IPS-15b (cell line): ENCODE measurements around the gene CFI.
"Not testable (repeated sequence)": the region's sequence is repeated elsewhere in the genome, so short reads cannot be mapped to it uniquely, and the experiment has no call there.

Source experiments
- H3K27me3 ChIP-seq: one replicate; pipeline ENCODE4 v1.6.1; 2013; ENCODE audit warnings: low read length; ENCODE audit not compliant: control insufficient read depth, insufficient read depth
- H3K36me3 ChIP-seq: one replicate; pipeline ENCODE4 v1.6.1; 2013; ENCODE audit warnings: low read length; ENCODE audit not compliant: control insufficient read depth, insufficient read depth
- H3K4me1 ChIP-seq: one replicate; pipeline ENCODE4 v1.6.1; 2013; ENCODE audit warnings: mild to moderate bottlenecking, low read length; ENCODE audit not compliant: control insufficient read depth, insufficient read depth
- H3K4me3 ChIP-seq: one replicate; pipeline ENCODE4 v1.5.1; 2013; ENCODE audit warnings: low read depth, low read length
- H3K9ac ChIP-seq: one replicate; pipeline ENCODE4 v1.6.1; 2013; ENCODE audit warnings: low read depth, mild to moderate bottlenecking, low read length
- H3K9me3 ChIP-seq: one replicate; pipeline ENCODE4 v1.6.1; 2013; ENCODE audit warnings: mild to moderate bottlenecking, low read length; ENCODE audit not compliant: control insufficient read depth, insufficient read depth

CFI gene

GRCh38 chr4:109786846-109787245 is 15.0 kb downstream of the CFI start:
- Histone ChIP-seq H3K4me3 (no peak overlapping the region), H3K36me3 (no peaks in the 10 kb centered on the region), H3K27me3 (no peaks in the 10 kb centered on the region), H3K9me3 (no peaks in the 10 kb centered on the region), H3K4me1 (no peaks in the 10 kb centered on the region), H3K9ac (no peak overlapping the region)

GRCh38 chr4:109782092-109782491 is 19.7 kb downstream of the CFI start:
- not testable (repeated sequence) for H3K9ac ChIP-seq, H3K9me3 ChIP-seq, H3K36me3 ChIP-seq, H3K4me1 ChIP-seq, H3K4me3 ChIP-seq, H3K27me3 ChIP-seq

- Histone ChIP-seq H3K9me3 (no peaks in the 10 kb centered on the region), H3K4me1 (no peaks in the 10 kb centered on the region), H3K9ac (no peak overlapping the region), H3K36me3 (no peaks in the 10 kb centered on the region), H3K27me3 (no peaks in the 10 kb centered on the region), H3K4me3 (no peak overlapping the region)
Observed at GRCh38 chr4:109764789-109765402, 36.9 kb downstream of the CFI start.

GRCh38 chr4:109764376-109764775 is 37.4 kb downstream of the CFI start:
- Histone ChIP-seq H3K4me3 (no peak overlapping the region), H3K9ac (no peak overlapping the region), H3K27me3 (no peaks in the 10 kb centered on the region), H3K9me3 (no peaks in the 10 kb centered on the region), H3K36me3 (no peaks in the 10 kb centered on the region), H3K4me1 (no peaks in the 10 kb centered on the region)

DNA sequence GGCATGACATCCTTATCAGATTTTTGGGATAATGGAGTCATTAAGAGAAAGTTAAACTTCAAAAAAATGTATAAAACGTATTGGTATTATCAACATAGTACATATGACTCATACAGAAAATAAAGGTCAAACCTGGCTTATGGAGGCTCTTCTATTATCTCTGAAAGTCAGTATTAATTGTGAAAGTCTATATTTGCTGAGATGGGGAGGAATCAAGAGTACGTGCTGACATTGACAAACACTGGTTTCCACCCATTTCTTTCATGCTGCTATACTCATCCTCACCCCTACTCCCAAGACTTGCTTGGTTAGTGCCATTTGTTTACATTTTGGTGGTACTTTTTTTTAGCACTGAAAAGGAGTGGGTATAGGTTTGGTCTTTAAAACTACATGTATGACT is 41.1 kb downstream of the CFI start:
- H3K4me3 ChIP-seq, result no peak overlapping the region
- H3K4me1 ChIP-seq, result no peaks in the 10 kb centered on the region
- H3K27me3 ChIP-seq, result no peaks in the 10 kb centered on the region
- H3K9me3 ChIP-seq, result no peaks in the 10 kb centered on the region
- H3K36me3 ChIP-seq, result no peaks in the 10 kb centered on the region
- H3K9ac ChIP-seq, result no peak overlapping the region

- H3K4me1 ChIP-seq, result no peaks in the 10 kb centered on the region
- no peaks in the 10 kb centered on the region for H3K9me3 ChIP-seq
- H3K36me3 ChIP-seq, result no peaks in the 10 kb centered on the region
- no peaks in the 10 kb centered on the region for H3K27me3 ChIP-seq
- H3K4me3 ChIP-seq, result no peak overlapping the region
- no peak overlapping the region for H3K9ac ChIP-seq
Observed at GRCh38 chr4:109755656-109756055, 46.1 kb downstream of the CFI start.

DNA sequence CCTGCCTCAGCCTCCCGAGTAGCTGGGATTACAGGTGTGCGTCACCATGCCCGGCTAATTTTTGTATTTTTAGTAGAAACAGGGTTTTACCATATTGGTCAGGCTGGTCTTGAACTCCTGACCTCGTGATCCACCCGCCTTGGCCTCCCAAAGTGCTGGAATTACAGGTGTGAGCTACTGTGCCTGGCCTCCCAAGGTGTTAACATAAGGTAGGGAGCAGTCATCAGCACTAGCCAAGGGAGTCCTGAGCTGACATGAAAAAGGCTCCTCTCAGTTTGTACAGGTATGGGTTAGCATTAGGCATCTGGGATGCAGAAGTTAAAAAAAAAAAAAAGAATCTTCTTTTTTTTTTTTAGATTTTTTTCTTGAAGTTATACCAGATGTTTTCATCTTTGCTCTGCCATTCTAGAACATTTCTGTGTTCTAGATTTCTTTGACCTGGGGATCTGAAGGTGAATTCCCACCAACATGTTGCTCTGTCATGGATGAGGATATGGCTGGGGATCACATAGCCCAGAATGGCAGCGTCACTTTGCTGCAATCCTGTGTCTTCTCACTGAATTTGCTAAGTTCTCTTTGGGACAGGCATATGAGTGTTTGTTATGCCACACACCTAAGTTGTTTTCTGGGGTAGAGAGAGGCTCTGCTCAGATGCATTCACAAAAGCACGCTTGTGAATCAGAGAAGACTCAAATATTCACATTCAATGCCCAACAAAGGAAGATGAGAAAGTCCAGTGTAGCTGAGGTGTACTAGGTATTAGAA is 47.5 kb downstream of the CFI start:
- Histone ChIP-seq H3K4me1 (no peaks in the 10 kb centered on the region), H3K27me3 (no peaks in the 10 kb centered on the region), H3K36me3 (no peaks in the 10 kb centered on the region), H3K9me3 (no peaks in the 10 kb centered on the region), H3K9ac (no peak overlapping the region), H3K4me3 (no peak overlapping the region)

DNA sequence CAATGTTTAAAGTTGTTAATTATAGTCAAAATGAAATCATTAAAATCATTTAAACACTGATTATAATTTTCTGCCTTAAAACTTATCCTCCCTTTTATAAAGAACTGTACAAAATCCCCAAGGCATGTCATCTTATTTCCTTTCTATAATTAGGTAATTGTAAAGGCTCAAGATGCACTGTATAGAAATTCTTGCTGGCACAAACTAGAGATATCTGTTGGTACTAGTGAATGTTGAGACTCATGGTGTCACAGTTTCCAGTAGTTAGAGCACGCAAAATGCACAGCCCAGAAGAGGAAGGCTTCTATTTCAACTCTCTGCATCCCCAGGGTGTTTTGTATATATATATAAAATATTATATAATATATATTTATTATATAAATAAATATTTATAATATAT is 49.3 kb downstream of the CFI start:
- Histone ChIP-seq H3K9ac (no peak overlapping the region), H3K4me3 (no peak overlapping the region), H3K36me3 (no peaks in the 10 kb centered on the region), H3K9me3 (no peaks in the 10 kb centered on the region), H3K27me3 (no peaks in the 10 kb centered on the region), H3K4me1 (no peaks in the 10 kb centered on the region)

- no peaks in the 10 kb centered on the region for H3K9me3 ChIP-seq
- no peaks in the 10 kb centered on the region for H3K4me1 ChIP-seq
- no peaks in the 10 kb centered on the region for H3K36me3 ChIP-seq
Observed at GRCh38 chr4:109751852-109752251, 49.9 kb downstream of the CFI start.

DNA sequence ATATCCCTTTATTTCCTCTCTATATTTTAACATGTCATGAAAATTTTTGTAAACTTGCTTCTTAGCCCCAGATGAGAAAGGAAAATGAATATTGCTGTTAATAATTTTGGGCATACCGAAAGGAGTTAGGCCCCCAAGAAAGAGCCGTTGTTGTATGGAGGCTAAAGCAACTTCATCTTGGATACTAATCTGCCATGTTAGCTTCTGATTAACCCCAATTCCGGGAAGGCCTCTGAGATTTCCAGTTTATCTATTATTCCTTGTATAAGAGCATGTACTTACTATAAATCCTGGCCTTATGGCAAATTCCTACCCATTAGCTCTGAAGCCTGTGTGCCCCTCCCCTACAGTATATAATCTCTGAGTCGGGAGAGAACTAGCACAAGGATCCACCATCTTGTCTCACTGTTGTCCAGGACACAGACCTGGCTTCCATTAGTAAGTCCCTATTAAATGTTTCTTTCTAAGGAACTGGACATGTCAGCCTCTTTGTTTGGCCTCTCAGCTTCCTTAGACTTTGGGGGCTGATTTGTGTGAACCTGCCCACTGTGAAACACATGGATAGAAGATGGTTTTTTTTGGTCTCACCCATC is 51.1 kb downstream of the CFI start:
- no peaks in the 10 kb centered on the region for H3K36me3 ChIP-seq
- no peak overlapping the region for H3K9ac ChIP-seq
- no peaks in the 10 kb centered on the region for H3K27me3 ChIP-seq
- H3K9me3 ChIP-seq, result no peaks in the 10 kb centered on the region
- no peaks in the 10 kb centered on the region for H3K4me1 ChIP-seq
- H3K4me3 ChIP-seq, result no peak overlapping the region

More at GRCh38 chr4:109751852-109752251, 49.9 kb downstream of the CFI start:
- H3K27me3 ChIP-seq, result no peaks in the 10 kb centered on the region
- H3K9ac ChIP-seq, result no peak overlapping the region
- no peak overlapping the region for H3K4me3 ChIP-seq

GRCh38 chr4:109749388-109750082 is 52.3 kb downstream of the CFI start:
- Histone ChIP-seq H3K9ac (no peak overlapping the region), H3K9me3 (no peaks in the 10 kb centered on the region), H3K36me3 (no peaks in the 10 kb centered on the region), H3K4me3 (no peak overlapping the region), H3K27me3 (no peaks in the 10 kb centered on the region), H3K4me1 (no peaks in the 10 kb centered on the region)
